HG02981 (cell line): ENCODE data around the gene CIZ1.
A peak's percentile ranks its signal among the peaks of the same experiment; 100 is the strongest.
"Not testable (repeated sequence)": the region's sequence is repeated elsewhere in the genome, so short reads cannot be mapped to it uniquely, and the experiment has no call there.

ENCODE experiments used
- ATAC-seq: cut with Tn5 transposase; IDR thresholded peaks from one replicate; pipeline ENCODE4 v1.9.1; 2021; ENCODE audit warnings: mild to moderate bottlenecking, moderate library complexity; ENCODE audit not compliant: unreplicated experiment

The CIZ1 gene

DNA sequence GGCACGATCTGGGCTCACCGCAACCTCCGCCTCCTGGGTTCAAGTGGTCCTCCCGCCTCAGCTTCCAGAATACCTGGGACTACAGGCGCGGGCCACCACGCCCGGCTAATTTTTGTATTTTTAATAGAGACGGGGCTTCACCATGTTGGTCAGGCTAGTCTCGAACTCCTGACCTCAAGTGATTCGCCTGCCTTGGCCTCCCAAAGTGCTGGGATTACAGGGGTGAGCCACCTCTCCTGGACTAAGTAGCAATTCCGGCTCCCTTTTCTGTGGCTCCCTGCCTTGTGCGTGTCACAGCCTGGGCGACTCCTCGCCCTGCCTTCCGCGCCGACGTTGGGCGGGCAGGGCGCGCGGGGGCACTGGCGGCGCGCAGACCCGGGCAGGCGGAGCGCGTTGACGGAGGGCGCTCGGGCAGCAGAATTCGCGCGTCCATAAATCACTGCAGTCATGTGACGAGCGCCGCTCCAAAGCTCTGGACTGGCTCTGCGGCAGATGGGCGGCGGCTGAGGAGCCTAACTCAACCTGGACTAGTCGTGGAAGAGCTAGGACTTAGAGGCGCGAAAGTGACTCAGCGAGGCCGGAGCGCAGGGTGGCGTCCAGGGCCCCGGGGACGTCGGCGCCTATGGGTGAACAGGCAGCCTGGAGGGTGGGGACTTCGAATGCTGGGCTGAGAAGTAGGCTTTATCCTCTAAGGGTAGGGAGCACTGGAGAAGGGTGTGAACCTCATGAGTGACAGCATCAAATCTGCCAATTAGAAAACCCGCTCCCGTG, 1.4 kb upstream of the CIZ1 start:
- ATAC-seq, result peak; percentile 38

DNA sequence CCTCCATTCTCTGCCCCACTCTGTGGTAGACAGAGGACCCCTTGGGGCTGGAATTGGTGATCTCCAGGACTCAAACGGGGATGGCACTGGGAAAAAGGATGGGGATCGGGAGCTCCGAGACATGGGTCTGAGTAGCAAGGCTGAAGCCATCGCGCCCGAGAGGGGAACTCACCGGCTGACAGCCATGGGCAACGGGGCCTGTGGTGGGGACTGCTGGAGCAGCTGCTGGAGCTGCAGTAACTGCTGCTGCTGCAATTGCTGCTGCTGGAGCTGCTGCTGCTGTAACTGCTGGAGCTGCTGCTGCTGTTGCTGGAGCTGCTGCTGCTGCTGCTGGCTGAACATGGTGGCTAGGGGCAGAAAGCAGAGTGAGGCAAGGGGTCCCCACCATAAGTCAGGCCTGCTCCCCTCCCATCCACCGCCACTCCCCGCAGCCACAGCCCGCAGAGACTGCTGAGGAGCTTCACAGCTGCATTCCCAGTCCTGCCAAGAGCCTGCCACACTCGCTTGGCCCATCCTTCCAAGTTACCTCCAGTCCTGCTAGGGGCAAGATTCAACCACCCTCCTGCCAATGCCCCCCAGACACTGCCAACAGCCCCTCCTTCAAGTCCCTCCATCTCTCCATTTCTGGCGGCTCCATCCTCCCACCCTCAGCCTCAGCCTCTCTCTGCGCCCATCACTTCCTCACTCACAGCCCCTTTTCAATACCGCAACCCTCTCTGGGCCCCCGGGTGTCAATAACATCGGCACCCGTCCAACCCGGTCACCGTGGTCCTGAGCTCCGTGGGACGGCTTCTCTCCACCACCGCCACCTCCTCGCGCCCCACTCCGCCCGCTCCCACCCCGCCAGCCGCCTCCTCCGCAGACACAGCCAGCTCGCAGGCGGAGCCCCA, 611 bp downstream of the CIZ1 start:
- ATAC-seq, result peak; percentile 10

DNA sequence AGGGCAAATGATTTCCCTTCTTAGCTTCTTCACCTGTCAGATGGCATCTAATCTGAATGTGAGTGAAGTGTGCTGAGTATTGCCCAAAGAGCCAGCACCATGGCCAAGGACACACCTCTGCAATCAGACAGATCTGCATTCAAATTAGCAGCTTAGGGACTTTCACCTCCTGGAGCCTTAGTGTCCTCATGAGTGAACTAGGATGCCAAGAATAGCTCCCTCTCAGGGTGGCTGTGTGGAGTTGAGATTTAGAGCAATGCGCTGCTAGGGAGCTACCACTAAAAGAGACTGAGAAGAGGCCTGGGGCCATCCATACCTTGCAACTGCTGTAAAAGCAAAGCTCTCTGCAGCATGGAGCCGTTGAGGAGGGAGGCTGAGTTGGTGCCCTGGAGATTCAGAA, 1.4 kb downstream of the CIZ1 start:
- no peak for ATAC-seq

DNA sequence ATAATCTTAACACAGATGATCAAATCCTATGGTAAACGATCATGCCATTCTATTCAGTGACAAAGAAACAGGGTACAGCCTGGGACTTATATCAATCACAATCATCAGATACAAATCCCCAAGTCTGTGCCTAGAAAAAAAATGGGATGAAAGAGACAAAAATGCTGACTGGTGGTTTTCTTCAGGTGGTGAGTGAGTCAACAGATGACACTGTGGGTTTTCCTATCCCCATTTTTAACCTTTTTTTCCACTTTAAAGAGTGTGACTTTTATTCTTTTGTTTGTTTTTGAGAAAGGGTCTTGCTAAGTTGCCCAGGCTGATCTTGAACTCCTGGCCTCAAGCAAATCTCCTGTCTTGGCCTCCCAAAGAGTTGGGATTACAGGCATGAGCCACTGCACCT, 3.2 kb downstream of the CIZ1 start:
- ATAC-seq, result no peak

DNA sequence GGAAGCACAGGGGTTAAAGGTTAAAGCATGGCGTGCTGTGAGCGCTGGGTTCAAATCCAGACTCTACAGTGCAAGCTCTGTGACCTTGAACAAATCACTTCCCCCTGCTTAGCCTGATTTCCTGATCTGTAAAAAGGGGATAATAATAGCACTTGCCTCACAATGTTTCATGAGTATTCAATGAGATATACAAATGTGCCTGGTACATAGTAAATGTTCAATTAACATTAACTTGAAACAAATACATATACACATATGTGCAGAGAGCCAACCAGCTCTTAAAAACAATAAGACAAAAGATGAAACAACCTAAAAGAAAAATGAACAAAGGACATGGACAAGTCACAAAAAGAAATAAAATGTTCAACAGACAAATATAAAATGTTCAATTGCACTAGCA, 4.0 kb downstream of the CIZ1 start:
- no peak for ATAC-seq

DNA sequence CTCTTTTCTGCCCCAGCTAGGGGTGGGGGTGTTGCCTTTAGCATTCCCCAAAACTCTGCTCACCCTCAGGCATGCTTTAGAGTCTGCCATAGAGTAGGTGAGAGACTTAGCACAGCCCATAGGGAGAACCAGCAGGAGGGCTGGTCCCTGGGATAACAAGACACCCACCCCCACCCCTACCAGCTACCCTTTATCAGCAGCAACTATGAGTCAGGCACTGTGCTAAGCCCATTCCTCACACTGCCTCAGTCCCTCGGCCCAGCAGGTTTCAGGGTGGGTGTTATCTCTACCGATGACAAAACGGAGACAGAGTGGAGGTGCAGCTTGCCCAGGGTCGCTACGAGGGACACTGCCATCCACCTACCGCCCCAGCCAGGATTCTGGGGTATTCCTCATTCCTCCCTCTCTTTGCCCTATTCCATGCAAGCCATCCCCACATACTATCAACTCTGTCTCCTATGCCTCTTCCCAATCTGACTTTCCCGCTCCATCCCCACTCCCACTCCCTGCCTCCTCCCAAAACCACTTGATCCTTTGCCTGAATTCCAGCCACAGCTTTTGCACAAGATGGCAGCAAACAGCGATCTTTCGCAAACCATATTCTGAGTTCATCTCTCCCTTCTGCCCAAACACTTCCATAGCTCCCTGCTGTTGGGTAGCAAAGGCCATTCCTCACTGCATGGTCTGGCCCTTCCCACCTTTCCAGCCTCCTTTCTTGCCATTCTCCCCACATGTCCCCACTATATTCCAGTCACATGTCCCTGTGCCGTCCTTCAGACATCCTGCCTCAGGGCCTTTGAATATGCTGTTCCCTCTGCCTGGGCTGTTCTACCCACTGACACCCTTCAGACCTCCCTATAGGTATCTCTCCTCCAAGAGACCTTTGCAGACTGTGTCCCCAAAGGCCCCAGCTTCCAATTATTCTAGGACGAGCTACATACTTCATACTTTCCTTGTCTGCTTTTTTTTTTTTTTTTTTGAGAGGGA, 5.1 kb downstream of the CIZ1 start:
- no peak for ATAC-seq

DNA sequence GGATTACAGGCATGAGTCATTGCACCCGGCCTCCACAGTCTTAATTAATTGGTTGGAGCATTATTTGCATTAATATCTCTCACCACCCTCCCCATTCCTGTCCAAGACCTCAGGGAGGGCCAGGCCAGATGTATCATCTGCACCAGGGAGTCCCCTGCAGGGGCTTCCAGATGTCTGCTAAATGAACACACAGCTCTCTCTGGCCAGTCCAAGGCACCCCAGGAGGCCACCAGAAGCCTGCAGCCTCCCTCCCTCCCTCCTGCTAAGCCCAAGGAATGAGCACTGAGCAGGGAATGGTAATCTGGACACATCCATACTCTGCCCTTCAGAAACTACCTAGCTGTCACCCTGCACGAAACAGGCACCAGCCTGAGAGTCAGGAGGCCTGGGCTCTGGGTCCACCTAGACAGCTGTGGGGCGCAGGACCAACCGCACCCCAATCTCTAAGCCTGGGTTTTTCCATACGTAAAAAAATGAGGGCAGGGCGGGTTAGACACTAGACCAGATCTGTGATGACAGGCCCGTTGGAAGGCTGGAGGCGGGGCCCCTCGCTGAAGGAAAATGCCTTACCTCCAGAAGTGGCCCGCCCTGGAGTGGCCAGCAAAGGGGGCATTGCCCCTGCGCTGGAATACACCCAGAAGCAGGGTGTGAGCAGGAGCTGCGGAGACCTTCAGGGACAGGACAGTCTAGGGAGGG, 8.3 kb downstream of the CIZ1 start:
- ATAC-seq, result no peak

DNA sequence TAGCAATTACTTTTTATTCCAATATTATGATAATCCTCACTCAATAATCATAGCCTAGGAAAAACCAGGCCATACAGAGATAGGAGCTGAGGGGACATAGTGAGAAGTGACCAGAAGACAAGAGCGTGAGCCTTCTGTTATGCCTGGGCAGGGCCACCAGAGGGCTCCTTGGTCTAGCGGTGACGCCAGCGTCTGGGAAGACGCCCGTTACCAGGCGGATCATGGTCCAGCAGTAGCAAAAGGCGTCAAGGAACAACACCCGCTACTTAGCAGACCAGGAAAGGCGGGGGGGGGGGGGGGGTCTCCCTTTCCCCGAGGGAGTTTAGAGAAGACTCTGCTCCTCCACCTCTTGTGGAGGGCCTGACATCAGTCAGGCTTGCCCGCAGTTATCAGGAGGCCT, 9.9 kb downstream of the CIZ1 start:
- ATAC-seq, result not testable (repeated sequence)

DNA sequence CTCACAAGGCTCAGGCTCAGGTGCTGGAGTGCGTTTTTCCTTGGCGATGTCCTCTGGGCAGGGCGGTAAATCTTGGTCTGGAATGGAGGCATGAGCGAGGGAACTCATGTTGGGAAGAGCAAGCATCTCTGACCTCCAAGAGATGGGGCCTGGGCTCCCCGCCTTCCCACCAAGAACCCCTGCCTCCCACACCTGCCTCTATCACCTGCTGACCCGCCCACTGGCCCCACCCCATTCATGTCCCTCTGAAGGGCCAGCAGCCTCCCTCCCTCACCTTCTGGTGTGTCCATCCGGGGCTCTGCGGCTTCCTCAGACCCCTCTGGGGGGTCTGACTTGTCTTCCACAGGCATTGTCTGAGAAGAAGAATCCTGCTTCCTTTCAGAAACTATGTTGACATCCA, 10.9 kb downstream of the CIZ1 start:
- ATAC-seq, result no peak

DNA sequence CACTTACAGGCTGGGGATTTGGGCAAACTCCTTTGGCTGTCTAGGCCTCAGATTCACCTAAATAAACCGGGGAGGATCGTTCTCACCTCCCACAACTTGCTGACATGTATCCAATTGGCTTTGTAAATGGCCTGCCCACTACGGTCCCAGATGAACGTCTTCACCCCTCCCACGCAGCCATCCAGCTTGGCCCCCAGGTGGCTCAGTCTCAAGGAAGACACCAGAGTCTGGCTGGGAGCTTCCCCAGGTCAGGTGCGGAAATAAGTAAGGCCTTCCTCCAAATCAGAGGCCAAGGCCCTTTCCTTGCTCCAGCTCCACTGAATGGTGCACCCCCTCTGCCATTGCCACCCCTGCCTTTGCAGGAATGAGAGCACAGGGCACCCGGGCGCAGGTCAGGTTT, 11.4 kb downstream of the CIZ1 start:
- ATAC-seq, result no peak

DNA sequence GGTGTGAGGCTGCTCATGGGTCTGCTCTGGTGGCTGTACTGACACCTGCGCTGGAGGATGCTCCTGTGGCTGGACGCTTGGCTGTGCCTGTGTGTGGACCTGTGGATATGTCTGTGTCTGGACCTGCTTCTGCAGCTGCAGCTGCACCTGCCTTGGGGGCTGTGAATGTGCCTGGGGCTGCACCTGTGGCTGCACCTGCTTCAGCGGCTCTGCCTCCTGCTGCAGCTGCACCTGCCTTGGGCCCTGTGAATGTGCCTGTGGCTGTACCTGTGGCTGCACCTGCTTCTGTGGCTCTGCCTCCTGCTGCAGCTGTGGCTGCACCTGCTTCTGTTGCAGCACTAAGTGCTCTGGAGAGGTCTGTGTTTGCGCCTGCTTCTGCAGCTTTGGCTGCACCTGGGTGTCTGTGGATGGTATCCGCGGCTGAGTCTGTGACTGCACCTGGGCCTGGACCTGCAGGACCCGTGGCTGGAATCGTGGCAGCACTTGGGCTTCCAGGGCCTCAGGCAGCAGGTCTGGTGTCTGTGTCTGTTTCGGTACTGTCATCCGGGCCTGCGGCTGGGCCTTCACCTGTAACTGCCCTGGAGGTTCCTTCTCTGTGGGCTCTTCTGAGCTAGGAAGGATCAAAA, 12.5 kb downstream of the CIZ1 start:
- no peak for ATAC-seq

DNA sequence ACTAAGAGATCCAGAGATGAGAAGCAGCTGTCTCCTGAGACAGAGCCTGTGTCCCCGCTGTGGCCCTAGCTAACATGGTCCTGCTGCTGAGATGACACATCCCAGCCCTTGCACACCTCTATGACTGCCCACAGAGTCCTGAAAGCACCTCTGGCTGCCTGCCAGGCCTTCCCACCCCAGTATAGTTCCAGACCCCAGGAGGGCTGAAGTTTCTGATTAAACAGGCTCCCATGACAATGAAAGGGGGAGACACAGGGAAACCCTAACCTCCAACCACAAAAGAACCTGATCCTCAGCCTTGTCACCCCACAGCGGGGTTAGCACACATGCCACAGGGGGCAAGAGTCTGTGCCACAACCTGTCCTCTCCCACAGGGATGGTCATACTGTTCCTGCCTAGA, 15.6 kb downstream of the CIZ1 start:
- no peak for ATAC-seq

DNA sequence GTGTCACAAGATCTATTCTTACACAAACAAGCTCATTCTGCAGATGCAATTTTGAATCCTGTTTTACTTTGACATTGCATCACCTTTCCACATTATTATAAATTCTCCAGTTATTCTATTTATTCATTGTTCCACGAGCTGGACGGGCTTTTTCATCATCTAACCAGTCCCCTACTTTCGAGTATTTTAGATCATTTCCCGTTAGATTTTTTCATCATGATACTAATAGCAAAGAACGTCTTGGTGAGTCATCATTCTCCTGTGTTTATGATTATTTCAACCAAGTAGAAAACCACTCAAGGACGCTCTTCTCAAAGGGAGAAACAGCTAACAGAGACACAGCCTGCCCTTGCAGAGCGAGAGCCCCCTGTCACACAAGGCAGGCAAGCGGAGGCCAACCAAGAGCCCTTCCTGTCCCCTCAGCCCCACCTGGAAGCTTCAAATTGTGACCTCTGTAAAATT, 16.2 kb downstream of the CIZ1 start:
- ATAC-seq, result no peak

DNA sequence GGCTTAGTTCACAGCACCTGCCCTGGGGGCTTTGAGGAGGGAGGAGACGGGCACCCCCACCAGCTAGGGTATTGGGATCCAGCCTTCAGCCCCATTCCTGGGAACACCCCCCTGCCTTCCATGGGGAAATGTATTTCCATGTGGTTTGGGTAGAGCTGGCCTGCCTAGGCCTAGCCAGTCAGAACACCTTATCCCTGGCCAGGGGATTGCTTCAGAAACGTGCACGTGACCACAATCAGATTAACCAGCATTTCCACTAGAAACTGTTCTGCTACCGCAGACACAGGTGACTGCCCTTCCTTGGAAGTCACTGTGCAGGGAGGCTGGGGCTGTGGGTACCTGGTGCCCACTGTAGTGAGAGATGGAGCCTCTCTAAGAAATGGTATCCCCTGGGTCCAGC, 17.3 kb downstream of the CIZ1 start:
- no peak for ATAC-seq

DNA sequence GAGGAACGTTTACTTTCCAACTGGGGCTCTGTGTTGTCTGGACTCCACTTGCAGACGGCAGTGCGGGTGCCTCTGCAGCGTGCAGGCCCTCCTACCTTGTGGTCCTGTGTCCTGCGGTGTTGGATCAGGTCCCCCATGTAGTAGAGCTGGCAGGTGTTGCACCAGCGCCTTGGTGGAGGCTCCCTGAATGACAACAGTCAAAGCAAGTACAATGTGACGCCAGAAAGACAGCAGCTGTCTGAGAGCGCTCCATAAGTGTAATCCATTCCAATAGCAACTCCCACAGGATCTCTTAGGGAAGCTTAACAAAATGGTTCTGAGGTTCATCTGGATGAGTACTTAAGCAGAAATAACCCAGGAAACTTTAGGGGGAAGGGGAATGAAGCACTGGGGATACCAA, 21.4 kb downstream of the CIZ1 start:
- ATAC-seq, result no peak

DNA sequence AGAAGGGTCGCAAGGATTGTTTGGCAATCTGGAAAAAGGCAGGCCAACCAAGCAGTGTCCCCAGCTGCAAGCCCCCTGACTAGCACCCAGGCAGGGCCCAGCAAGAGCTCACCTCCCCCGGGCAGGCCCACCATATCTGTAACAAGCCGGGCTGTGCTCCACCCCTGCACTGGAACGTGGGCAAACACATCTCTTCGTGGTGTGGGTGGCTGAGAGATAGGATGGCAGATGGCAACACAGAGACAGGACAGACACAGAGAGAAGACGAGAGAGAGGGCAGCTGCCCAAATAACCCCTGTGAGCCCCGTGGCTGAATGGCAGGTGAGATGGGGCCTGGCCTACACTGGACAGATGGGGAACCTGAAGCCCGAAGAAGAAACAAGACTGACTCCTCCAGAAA, 21.9 kb downstream of the CIZ1 start:
- ATAC-seq, result no peak

DNA sequence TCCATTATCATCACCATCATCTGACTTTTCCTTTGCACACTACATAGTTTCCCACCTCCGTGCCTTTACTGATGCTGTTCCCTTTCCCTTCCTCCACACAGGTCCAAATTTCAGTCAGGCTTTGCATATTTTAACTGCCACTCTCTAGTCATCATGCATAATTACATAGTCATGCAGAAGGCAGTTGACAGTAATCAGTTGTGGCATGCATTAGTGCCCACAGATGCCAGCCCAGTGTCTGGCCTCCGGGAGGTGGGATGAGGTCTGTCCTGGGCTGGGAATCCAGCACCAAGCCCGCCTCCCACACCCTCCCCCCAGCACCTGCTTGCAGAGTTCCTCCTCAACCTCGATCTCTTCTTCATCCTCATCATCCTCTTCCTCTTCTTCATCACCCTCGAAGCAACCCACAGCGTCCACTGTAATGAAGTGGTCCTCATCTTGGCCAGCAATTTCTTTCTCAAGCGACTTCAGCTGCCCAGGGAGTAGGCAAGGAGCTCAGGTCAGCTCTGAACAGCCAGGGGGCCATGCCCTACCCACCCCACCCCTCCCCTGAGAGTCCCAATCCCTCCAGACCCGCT, 22.6 kb downstream of the CIZ1 start:
- no peak for ATAC-seq

DNA sequence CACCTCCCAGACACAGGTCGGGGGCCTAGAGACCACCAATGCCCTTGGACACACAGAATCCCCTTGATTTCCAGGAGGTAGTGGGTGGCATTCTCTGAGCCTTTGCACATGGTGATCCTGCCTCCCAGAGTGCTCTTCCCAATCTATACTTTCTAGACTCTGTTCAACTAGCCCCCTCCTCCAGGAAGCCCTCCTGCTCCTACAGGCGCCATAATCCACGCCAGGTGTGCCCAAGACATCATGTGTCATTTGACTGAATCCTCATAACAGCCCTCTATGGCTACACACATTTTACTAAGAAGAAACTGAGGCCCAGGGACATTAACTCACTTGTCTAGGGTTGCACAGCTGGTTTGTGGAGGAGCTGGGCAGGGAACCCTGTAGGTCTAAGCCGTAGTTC, 24.2 kb downstream of the CIZ1 start:
- no peak for ATAC-seq

DNA sequence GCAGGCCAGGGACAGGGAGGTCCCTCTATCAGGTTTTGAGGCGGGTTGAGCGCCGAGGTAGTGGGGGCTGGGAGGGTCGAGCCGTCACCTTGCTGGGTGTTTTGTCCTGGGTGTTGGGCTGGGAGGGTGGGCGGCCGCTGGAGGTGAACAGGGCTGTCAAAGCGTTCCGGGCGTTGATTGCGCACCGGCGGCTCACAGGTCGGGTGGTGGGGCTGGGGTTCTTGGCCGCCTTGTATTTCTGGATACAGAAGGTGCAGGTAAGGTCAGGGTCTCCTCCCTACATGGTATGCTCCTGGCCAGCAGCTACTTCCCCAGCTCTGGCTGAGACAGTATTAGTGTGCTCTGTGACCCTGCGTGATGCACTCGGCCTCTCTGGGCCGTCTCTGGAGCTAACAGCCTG, 25.2 kb downstream of the CIZ1 start:
- ATAC-seq, result no peak
